Esophagus muscularis mucosa (tissue), 4 donors: ENCODE data around the gene PCDH9. TPM values are rescaled to one million over a fixed set of nuclear protein-coding genes. Genes with fewer than 3 reads are reported as not detected.

Source experiments
- DNase-seq: peaks from one replicate; pipeline ENCODE4 v3.0.0-alpha.2; 2017; ENCODE audit errors: extremely low spot score
- H3K27ac ChIP-seq, 4 donors: fragments of 200-600 bp; sonication (generic); replicated peaks in 1 of 4; 1 replicate in 3 of 4; 2 replicates in 1 of 4; pipeline ENCODE4 v1.5.1; 2016 to 2019; ENCODE audit warnings: mild to moderate bottlenecking in 1 of 4
- H3K27me3 ChIP-seq, 4 donors: fragments of 200-600 bp; sonication (generic); one replicate each; pipeline versions ENCODE4 v1.5.1 to v1.6.0; 2016 to 2019
- H3K36me3 ChIP-seq, 4 donors: fragments of 200-600 bp; sonication (generic); one replicate each; pipeline ENCODE4 v1.5.1; 2016 to 2019
- H3K4me1 ChIP-seq, 4 donors: fragments of 200-600 bp; sonication (generic); one replicate each; pipeline ENCODE4 v1.5.1; 2016 to 2019
- H3K4me3 ChIP-seq, 4 donors: fragments of 200-600 bp; sonication (generic); 1 replicate in 2 of 4; 2 replicates in 2 of 4; pipeline ENCODE4 v1.5.1; 2016 to 2019; ENCODE audit warnings: mild to moderate bottlenecking in 4 of 4, moderate library complexity in 1 of 4
- H3K9me3 ChIP-seq, 4 donors: fragments of 200-600 bp; sonication (generic); 1 replicate in 3 of 4; 2 replicates in 1 of 4; pipeline ENCODE4 v1.5.1; 2016 to 2019
- CTCF ChIP-seq, 3 experiments: fragments of 200-600 bp in 2 of 3; fragments of 450-650 bp in 1 of 3; sonication (generic) in 2 of 3; IDR thresholded peaks; one replicate each; pipeline ENCODE4 v1.5.1; 2017 to 2019; ENCODE audit warnings: antibody characterized with exemption in 3 of 3, mild to moderate bottlenecking in 2 of 3, moderate library complexity in 1 of 3
- EP300 ChIP-seq: sonication (generic); formaldehyde crosslinking; IDR thresholded peaks from one replicate; pipeline ENCODE4 v1.6.1; 2017; ENCODE audit warnings: antibody characterized with exemption
- POLR2A ChIP-seq: fragments of 450-650 bp; IDR thresholded peaks from one replicate; pipeline ENCODE4 v1.6.1; 2017; ENCODE audit warnings: antibody characterized with exemption, moderate library complexity, mild to moderate bottlenecking, low read depth
- POLR2AphosphoS5 ChIP-seq, 2 donors: sonication (generic); formaldehyde crosslinking; IDR thresholded peaks; one replicate each; pipeline ENCODE4 v1.6.1; 2017; ENCODE audit warnings: antibody characterized with exemption in 2 of 2
- WGBS: methylation state at CpG from one replicate; pipeline ENCODE4 v1.1.5; 2018; 5-methylcytosine and 5-hydroxymethylcytosine counted together
- intact Hi-C: fragments of 100-400 bp; cut with DNase I; formaldehyde crosslinking; loops from one replicate; pipeline ENCODE4 v1.15.1; 2023
- total RNA-seq, 4 donors: library from RNA; depleted of rRNA; stranded (reverse); fragments of >200 nt; gene quantifications; one replicate each; pipeline versions ENCODE4 v1.1.0 to v1.2.1, GENCODE V29; 2016

PCDH9 gene
- total RNA-seq, 4 donors from 2014 or later = 33.8 to 81.8 (median 49.1) TPM

GRCh38 chr13:66345971-66346370 lies 884.2 kb downstream of the PCDH9 start:
- Histone ChIP-seq H3K4me3 (no peak overlapping the region), H3K9me3 (no peaks in the 10 kb centered on the region), H3K27me3 (no peaks in the 10 kb centered on the region), H3K27ac (no peak overlapping the region), H3K4me1 (peaks cover 9 to 16% (median 13%) of the 10 kb centered on the region in 4 donors), H3K36me3 (no peaks in the 10 kb centered on the region)
- intact Hi-C loops = no loop called here
- no peak for TF ChIP-seq POLR2AphosphoS5 (IDR thresholded peaks at IDR 0.05)
- TF ChIP-seq CTCF (IDR thresholded peaks at IDR 0.05) = no peak
- TF ChIP-seq POLR2A = no peak
- TF ChIP-seq EP300 = no peak
- no peak for DNase-seq
- 86% methylated on average over 8 of the region's 8 CpGs for WGBS

- Histone ChIP-seq H3K36me3 (no peaks in the 10 kb centered on the region), H3K27me3 (no peaks in the 10 kb centered on the region), H3K4me3 (no peak overlapping the region), H3K27ac (no peak overlapping the region), H3K4me1 (peaks cover 9 to 16% (median 13%) of the 10 kb centered on the region in 4 donors), H3K9me3 (no peaks in the 10 kb centered on the region)
- TF ChIP-seq POLR2A (no peak), POLR2AphosphoS5 (IDR thresholded peaks at IDR 0.05) (no peak), CTCF (IDR thresholded peaks at IDR 0.05) (no peak), EP300 (no peak)
- WGBS = 84% methylated on average over 6 of the region's 6 CpGs
- no peak for DNase-seq
- intact Hi-C loops = no loop called here
These were observed 884.7 kb downstream of the PCDH9 start for GRCh38 chr13:66345518-66345810.

GRCh38 chr13:66344805-66345517 lies 885.2 kb downstream of the PCDH9 start:
- TF ChIP-seq POLR2A = no peak
- TF ChIP-seq EP300 = no peak
- no peak for TF ChIP-seq CTCF (IDR thresholded peaks at IDR 0.05)
- no peak for TF ChIP-seq POLR2AphosphoS5 (IDR thresholded peaks at IDR 0.05)
- no peak for DNase-seq
- H3K4me3 ChIP-seq = no peak overlapping the region
- intact Hi-C loops = no loop called here
- no peaks in the 10 kb centered on the region for H3K27me3 ChIP-seq
- H3K36me3 ChIP-seq = no peaks in the 10 kb centered on the region
- peaks cover 9 to 16% (median 13%) of the 10 kb centered on the region in 4 donors for H3K4me1 ChIP-seq
- H3K9me3 ChIP-seq = no peaks in the 10 kb centered on the region
- 48% methylated on average over 4 of the region's 4 CpGs for WGBS
- H3K27ac ChIP-seq = no peak overlapping the region

- WGBS = 91% methylated on average over 9 of the region's 9 CpGs
- TF ChIP-seq POLR2AphosphoS5 (IDR thresholded peaks at IDR 0.05) (no peak), EP300 (no peak)
- no peaks in the 10 kb centered on the region for H3K36me3 ChIP-seq
- no peaks in the 10 kb centered on the region for H3K27me3 ChIP-seq
- DNase-seq = no peak
- intact Hi-C loops = no loop called here
- no peaks in the 10 kb centered on the region for H3K9me3 ChIP-seq
- H3K4me1 ChIP-seq = peaks cover 0 to 12% (median 8%) of the 10 kb centered on the region in 4 donors
- no peak overlapping the region for H3K4me3 ChIP-seq
- no peak overlapping the region for H3K27ac ChIP-seq
These were observed 886.8 kb downstream of the PCDH9 start for GRCh38 chr13:66343224-66343828.

- TF ChIP-seq CTCF (IDR thresholded peaks at IDR 0.05) (no peak), POLR2AphosphoS5 (IDR thresholded peaks at IDR 0.05) (no peak), EP300 (no peak), POLR2A (no peak)
- Histone ChIP-seq H3K4me3 (no peak overlapping the region), H3K27me3 (no peaks in the 10 kb centered on the region), H3K27ac (no peak overlapping the region), H3K9me3 (no peaks in the 10 kb centered on the region), H3K4me1 (peaks cover 0 to 12% (median 8%) of the 10 kb centered on the region in 4 donors), H3K36me3 (no peaks in the 10 kb centered on the region)
- DNase-seq = no peak
- intact Hi-C loops = no loop called here
- 93% methylated on average over 6 of the region's 6 CpGs for WGBS
These were observed 888.3 kb downstream of the PCDH9 start for GRCh38 chr13:66341635-66342377.
